HCT116 (cell line): ENCODE results near the gene MT2A. TPM values are rescaled to one million over a fixed set of nuclear protein-coding genes. Genes with fewer than 3 reads are reported as not detected.

Experiments used
- ATAC-seq: fragments of 200-7000 bp; cut with Tn5 transposase; 2 replicates; pipeline ENCODE4 v1.9.1; 2020; ENCODE audit warnings: mild to moderate bottlenecking, moderate library complexity
- BruUV-seq: library from RNA; stranded (reverse); fragments of 400-500 nt; replicated peaks from 2 replicates; lab custom pipeline; 2021; lab: Mats Ljungman, UMichigan
- CTCF ChIA-PET: fragments of 300-600 bp; sonication (Branson Sonifier 250); formaldehyde crosslinking; loops from one replicate; lab custom pipeline; 2021; ENCODE audit warnings: antibody characterized with exemption; lab: Charles Lee
- POLR2A ChIA-PET: fragments of 300-600, 350-600 bp; sonication (Branson Sonifier 250); formaldehyde crosslinking; loops from one replicate; lab custom pipeline; 2021; ENCODE audit warnings: antibody characterized with exemption; lab: Charles Lee
- RAD21 ChIA-PET, 2 experiments: fragments of 300-600 bp; sonication (Branson Sonifier 250); formaldehyde crosslinking; loops; one replicate each; lab custom pipeline; 2023; ENCODE audit warnings: low total read pairs in 2 of 2; ENCODE audit not compliant: uncharacterized antibody in 2 of 2, unreplicated experiment in 2 of 2, low non-redundant PET in 1 of 2; lab: Charles Lee
- DNase-seq: peaks from one replicate; pipeline ENCODE4 v3.0.0-alpha.2; 2010; ENCODE audit warnings: low read depth, low spot score
- H2AFZ ChIP-seq: fragments of 200-600 bp; shearing (Covaris generic), sonication (generic); 2 replicates; pipeline ENCODE4 v1.6.1; 2017; ENCODE audit warnings: low read depth, mixed run types, mixed read lengths, antibody characterized with exemption, low read length; ENCODE audit not compliant: poor library complexity, severe bottlenecking
- H3K27ac ChIP-seq: 2 replicates; pipeline ENCODE4 v1.5.1; 2012; ENCODE audit warnings: low read depth, low read length
- H3K27me3 ChIP-seq: fragments of 200-600 bp; sonication (generic); 2 replicates; pipeline ENCODE4 v1.6.1; 2016; ENCODE audit warnings: mixed run types, low read length, mixed read lengths; ENCODE audit not compliant: insufficient read depth
- H3K36me3 ChIP-seq, 2 experiments: fragments of 200-500 bp in 1 of 2; fragments of 200-600 bp in 1 of 2; sonication (Bioruptor generic) in 1 of 2; sonication (generic) in 1 of 2; 2 replicates each; pipeline versions ENCODE4 v1.5.1 to v1.6.1; 2014 to 2016; ENCODE audit warnings: low read length in 2 of 2, inconsistent platforms in 1 of 2, mixed read lengths in 1 of 2, mixed run types in 1 of 2; ENCODE audit not compliant: insufficient read depth in 2 of 2, control insufficient read depth in 1 of 2
- H3K4me1 ChIP-seq, 2 experiments: fragments of 200-600 bp in 1 of 2; sonication (generic) in 1 of 2; 2 replicates each; pipeline versions ENCODE4 v1.5.1 to v1.6.1; 2012 to 2017; ENCODE audit warnings: low read length in 2 of 2, inconsistent platforms in 1 of 2, mild to moderate bottlenecking in 1 of 2, mixed read lengths in 1 of 2, mixed run types in 1 of 2, moderate library complexity in 1 of 2; ENCODE audit not compliant: insufficient read depth in 2 of 2, control insufficient read depth in 1 of 2
- H3K4me2 ChIP-seq: fragments of 200-600 bp; sonication (generic); 2 replicates; pipeline ENCODE4 v1.6.1; 2017; ENCODE audit warnings: mixed run types, low read length, mixed read lengths
- H3K4me3 ChIP-seq, 2 experiments: fragments of 200-600 bp in 1 of 2; sonication (generic) in 1 of 2; replicated peaks in 1 of 2; 2 replicates each; pipeline ENCODE4 v1.5.1; 2011 to 2016; ENCODE audit warnings: low read length in 2 of 2, control low read depth in 1 of 2, low read depth in 1 of 2, mild to moderate bottlenecking in 1 of 2, mixed read lengths in 1 of 2, mixed run types in 1 of 2
- H3K79me2 ChIP-seq: fragments of 200-600 bp; sonication (generic); 2 replicates; pipeline ENCODE4 v1.6.1; 2017; ENCODE audit warnings: mild to moderate bottlenecking, mixed run types, low read length, moderate library complexity, mixed read lengths; ENCODE audit not compliant: insufficient read depth
- H3K9ac ChIP-seq: fragments of 200-600 bp; sonication (generic); 2 replicates; pipeline ENCODE4 v1.6.1; 2016; ENCODE audit warnings: low read length, mixed read lengths
- H3K9me2 ChIP-seq: fragments of 200-600 bp; sonication (generic), shearing (Covaris generic); 2 replicates; pipeline ENCODE4 v1.6.1; 2017; ENCODE audit warnings: mixed run types, mild to moderate bottlenecking, moderate library complexity; ENCODE audit not compliant: insufficient read depth
- H3K9me3 ChIP-seq, 2 experiments: fragments of 200-500 bp in 1 of 2; fragments of 200-600 bp in 1 of 2; sonication (Bioruptor generic) in 1 of 2; sonication (generic) in 1 of 2; 2 replicates each; pipeline ENCODE4 v1.6.1; 2014 to 2017; ENCODE audit warnings: low read length in 2 of 2, mixed read lengths in 2 of 2, inconsistent platforms in 1 of 2, low read depth in 1 of 2, mild to moderate bottlenecking in 1 of 2, mixed run types in 1 of 2, moderate library complexity in 1 of 2; ENCODE audit not compliant: control insufficient read depth in 1 of 2, insufficient read depth in 1 of 2
- H4K20me1 ChIP-seq: fragments of 200-600 bp; sonication (generic), shearing (Covaris generic); 2 replicates; pipeline ENCODE4 v1.6.1; 2017; ENCODE audit warnings: mixed run types, mild to moderate bottlenecking, moderate library complexity; ENCODE audit not compliant: insufficient read depth
- CEBPB ChIP-seq: IDR thresholded peaks from 2 replicates; pipeline ENCODE4 v1.6.1; 2012; ENCODE audit warnings: low read depth
- CTCF ChIP-seq, 3 experiments: fragments of 200-600 bp in 1 of 3; sonication (generic) in 1 of 3; IDR thresholded peaks in 2 of 3; conservative IDR thresholded peaks in 1 of 3; 2 replicates each; pipeline ENCODE4 v1.5.1; 2012 to 2017; ENCODE audit warnings: low read depth in 2 of 3, low read length in 2 of 3, antibody characterized with exemption in 1 of 3, borderline replicate concordance in 1 of 3, control low read depth in 1 of 3, mild to moderate bottlenecking in 1 of 3, mixed read lengths in 1 of 3, mixed run types in 1 of 3, moderate library complexity in 1 of 3; ENCODE audit not compliant: insufficient read depth in 1 of 3
- EGR1 ChIP-seq: IDR thresholded peaks from 2 replicates; pipeline ENCODE4 v1.6.1; 2012; ENCODE audit warnings: low read depth
- ELF1 ChIP-seq: IDR thresholded peaks from 2 replicates; pipeline ENCODE4 v1.6.1; 2012; ENCODE audit warnings: low read depth, borderline replicate concordance
- EZH2 ChIP-seq: fragments of 200-600 bp; sonication (generic); IDR thresholded peaks from 2 replicates; pipeline ENCODE4 v1.6.1; 2017; ENCODE audit warnings: antibody characterized with exemption, mixed run types
- EZH2phosphoT487 ChIP-seq: fragments of 200-600 bp; IDR thresholded peaks from 2 replicates; pipeline ENCODE4 v1.6.1; 2018; ENCODE audit warnings: antibody characterized with exemption, borderline replicate concordance
- FOSL1 ChIP-seq: IDR thresholded peaks from 2 replicates; pipeline ENCODE4 v1.6.1; 2012; ENCODE audit warnings: low read depth
- JUND ChIP-seq: IDR thresholded peaks from 2 replicates; pipeline ENCODE4 v1.6.1; 2012
- RAD21 ChIP-seq: IDR thresholded peaks from 2 replicates; pipeline ENCODE4 v1.6.1; 2012; ENCODE audit warnings: low read depth, mild to moderate bottlenecking
- SIN3A ChIP-seq: IDR thresholded peaks from 2 replicates; pipeline ENCODE4 v1.6.1; 2012; ENCODE audit warnings: low read depth
- SP1 ChIP-seq: IDR thresholded peaks from 2 replicates; pipeline ENCODE4 v1.6.1; 2012; ENCODE audit warnings: low read depth
- SRF ChIP-seq: IDR thresholded peaks from 2 replicates; pipeline ENCODE4 v1.6.1; 2012; ENCODE audit warnings: low read depth
- TCF7L2 ChIP-seq: IDR thresholded peaks from 2 replicates; pipeline ENCODE4 v1.7.0; 2011; ENCODE audit warnings: borderline replicate concordance, inconsistent platforms; ENCODE audit not compliant: insufficient read depth, insufficient read length; ENCODE audit errors: extremely low read depth
- YY1 ChIP-seq: IDR thresholded peaks from 2 replicates; pipeline ENCODE4 v1.6.1; 2011; ENCODE audit warnings: low read length, low read depth, moderate library complexity, mild to moderate bottlenecking; ENCODE audit not compliant: insufficient replicate concordance; ENCODE audit errors: extremely low read depth
- ZFX ChIP-seq: fragments of 450-650 bp; IDR thresholded peaks from 2 replicates; pipeline ENCODE4 v1.6.1; 2017
- intact Hi-C: fragments of 100-400 bp; cut with micrococcal nuclease; formaldehyde crosslinking; loops from 2 replicates; pipeline ENCODE4 v1.10.0; 2022
- total RNA-seq: library from RNA; stranded (reverse); gene quantifications from one replicate; pipeline ENCODE4 v1.2.1, GENCODE V29; 2021; ENCODE audit not compliant: unreplicated experiment
- TF ChIP-seq, protein P1 (sequence below): IDR thresholded peaks from 2 replicates; pipeline ENCODE4 v1.6.1; 2011; ENCODE audit warnings: mild to moderate bottlenecking, low read length, moderate library complexity; ENCODE audit not compliant: insufficient replicate concordance; ENCODE audit errors: extremely low read depth
- TF ChIP-seq, protein P2 (sequence below): IDR thresholded peaks from 2 replicates; pipeline ENCODE4 v1.6.1; 2012
- TF ChIP-seq, protein P3 (sequence below): IDR thresholded peaks from 2 replicates; pipeline ENCODE4 v1.6.1; 2012

Gene MT2A
- total RNA-seq, 1 experiment from 2014 or later, result 710 TPM

DNA sequence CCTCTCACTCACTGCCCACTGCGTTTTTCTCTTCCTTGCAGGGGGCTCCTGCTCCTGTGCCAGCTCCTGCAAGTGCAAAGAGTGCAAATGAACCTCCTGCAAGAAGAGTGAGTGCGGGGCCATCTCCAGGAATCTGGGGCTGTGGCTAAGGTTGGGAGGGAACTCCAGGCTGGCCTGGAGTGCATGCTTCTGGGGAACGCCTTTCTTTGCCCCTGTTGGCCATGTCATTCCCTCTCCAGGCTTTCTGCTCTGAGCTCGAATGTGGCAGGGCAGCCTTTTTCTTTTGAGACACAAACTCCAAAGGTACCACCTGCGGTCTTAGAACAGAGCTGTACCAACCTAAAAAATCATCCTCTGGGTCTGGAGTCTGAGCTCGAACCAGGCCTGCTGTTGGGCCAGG, 9.8 kb downstream of the MT2A start (continued):
- TF ChIP-seq, protein P1, sequence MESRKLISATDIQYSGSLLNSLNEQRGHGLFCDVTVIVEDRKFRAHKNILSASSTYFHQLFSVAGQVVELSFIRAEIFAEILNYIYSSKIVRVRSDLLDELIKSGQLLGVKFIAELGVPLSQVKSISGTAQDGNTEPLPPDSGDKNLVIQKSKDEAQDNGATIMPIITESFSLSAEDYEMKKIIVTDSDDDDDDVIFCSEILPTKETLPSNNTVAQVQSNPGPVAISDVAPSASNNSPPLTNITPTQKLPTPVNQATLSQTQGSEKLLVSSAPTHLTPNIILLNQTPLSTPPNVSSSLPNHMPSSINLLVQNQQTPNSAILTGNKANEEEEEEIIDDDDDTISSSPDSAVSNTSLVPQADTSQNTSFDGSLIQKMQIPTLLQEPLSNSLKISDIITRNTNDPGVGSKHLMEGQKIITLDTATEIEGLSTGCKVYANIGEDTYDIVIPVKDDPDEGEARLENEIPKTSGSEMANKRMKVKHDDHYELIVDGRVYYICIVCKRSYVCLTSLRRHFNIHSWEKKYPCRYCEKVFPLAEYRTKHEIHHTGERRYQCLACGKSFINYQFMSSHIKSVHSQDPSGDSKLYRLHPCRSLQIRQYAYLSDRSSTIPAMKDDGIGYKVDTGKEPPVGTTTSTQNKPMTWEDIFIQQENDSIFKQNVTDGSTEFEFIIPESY, result no peak
- TF ChIP-seq EZH2phosphoT487 (no peak), ELF1 (no peak), SIN3A (no peak), EZH2 (no peak), CEBPB (no peak), RAD21 (no peak), ZFX (no peak), EGR1 (no peak), YY1 (no peak), SRF (no peak), TCF7L2 (no peak)
- TF ChIP-seq, protein P2, sequence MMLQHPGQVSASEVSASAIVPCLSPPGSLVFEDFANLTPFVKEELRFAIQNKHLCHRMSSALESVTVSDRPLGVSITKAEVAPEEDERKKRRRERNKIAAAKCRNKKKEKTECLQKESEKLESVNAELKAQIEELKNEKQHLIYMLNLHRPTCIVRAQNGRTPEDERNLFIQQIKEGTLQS, result no peak

DNA sequence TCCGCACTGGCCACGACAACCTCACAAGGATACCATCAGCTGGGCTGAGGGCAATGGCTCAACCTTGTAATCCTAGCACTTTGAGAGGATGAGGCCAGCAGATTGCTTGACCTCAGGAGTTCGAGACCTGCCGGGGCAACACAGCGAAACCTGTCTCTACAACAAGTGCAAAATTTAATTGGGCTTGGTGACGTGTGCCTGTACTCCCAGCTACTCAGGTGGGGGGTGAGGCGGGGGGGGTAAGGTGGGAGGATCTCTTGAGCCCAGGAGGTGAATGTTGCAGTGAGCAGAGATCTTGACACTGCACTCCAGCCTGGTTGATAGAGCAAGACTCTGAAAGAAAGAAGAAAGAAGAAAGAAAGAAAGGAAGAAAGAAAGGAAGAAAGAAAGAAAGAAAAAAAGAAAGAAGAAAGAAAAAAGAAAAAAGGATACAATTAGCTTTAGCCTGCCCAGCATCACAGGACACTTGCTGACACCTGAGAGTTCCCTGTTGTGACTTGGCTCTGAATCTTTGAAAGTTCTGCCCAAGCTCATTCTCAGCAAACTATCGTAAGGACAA, 12.0 kb downstream of the MT2A start:
- Histone ChIP-seq H3K4me3 (no peak overlapping the region), H3K9ac (no peak overlapping the region), H3K27ac (no peak overlapping the region), H3K79me2 (no peaks in the 10 kb centered on the region), H3K9me2 (no peaks in the 10 kb centered on the region), H2AFZ (no peak overlapping the region), H3K4me1 (peaks cover 4 to 14% of the 10 kb centered on the region in 2 experiments; a peak in 3 of 4 replicates), H3K4me2 (no peak overlapping the region), H4K20me1 (no peaks in the 10 kb centered on the region), H3K9me3 (no peaks in the 10 kb centered on the region), H3K27me3 (no peaks in the 10 kb centered on the region), H3K36me3 (no peaks in the 10 kb centered on the region)
- no peak for DNase-seq
- intact Hi-C loops, result no loop called here
- POLR2A ChIA-PET, result interaction anchor here (9.4 kb wide), 1 partner anchor 10 kb away, joined by 344 read pairs; the partner anchor contains the start of gene MT2A
- no TSS peak for BruUV-seq
- ATAC-seq, result no peak
- no peak for TF ChIP-seq SRF
- no peak for TF ChIP-seq CTCF (IDR thresholded peaks at IDR 0.05 in 2 of 3, conservative IDR thresholded peaks at IDR 0.05 in 1 of 3; ENCODE audit: borderline replicate concordance in 1 of 3, insufficient read depth in 1 of 3, low read depth in 2 of 3, low read length in 2 of 3)
- TF ChIP-seq, protein P3, sequence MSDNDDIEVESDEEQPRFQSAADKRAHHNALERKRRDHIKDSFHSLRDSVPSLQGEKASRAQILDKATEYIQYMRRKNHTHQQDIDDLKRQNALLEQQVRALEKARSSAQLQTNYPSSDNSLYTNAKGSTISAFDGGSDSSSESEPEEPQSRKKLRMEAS, result no peak
- TF ChIP-seq, protein P2, result no peak
- TF ChIP-seq JUND, result no peak
- TF ChIP-seq YY1, result no peak
- no peak for TF ChIP-seq EZH2phosphoT487
- no peak for TF ChIP-seq SIN3A
- TF ChIP-seq FOSL1, result no peak
- no peak for TF ChIP-seq SP1
- TF ChIP-seq CEBPB, result no peak
- no peak for TF ChIP-seq ZFX
- TF ChIP-seq, protein P1, result no peak
- RAD21 ChIA-PET, result no interaction called here
- CTCF ChIA-PET, result interaction anchor here (0.6 kb wide), 1 partner anchor 27 kb away, joined by 4 read pairs; no protein-coding TSS in a partner anchor
